ENCODE data around the gene GCSAML.

GCSAML gene

GRCh38 chr1:247574664-247575063, 25.7 kb downstream of the GCSAML start:
- DNase-seq (ENCODE audit: low read depth in 3 of 3), result no peak

DNA sequence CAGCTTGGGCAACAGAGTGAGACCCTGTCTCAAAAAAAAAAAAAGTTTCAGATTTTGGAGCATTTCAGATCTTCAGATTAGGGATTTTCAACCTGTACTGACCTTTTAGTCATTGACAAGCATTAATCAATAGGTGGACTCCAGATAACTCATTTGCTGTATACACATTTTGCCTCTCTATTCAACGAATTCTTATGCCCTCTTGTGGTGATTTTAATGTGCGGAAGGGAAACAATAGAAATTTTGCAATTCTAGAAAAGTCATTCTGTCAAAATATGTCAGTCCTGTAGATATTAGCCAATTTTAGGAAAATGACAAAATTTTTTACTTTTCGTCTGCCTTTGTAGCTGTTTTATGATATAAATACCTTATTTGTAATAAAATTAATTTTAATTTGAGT, 27.6 kb downstream of the GCSAML start:
- no peak for DNase-seq (ENCODE audit: low read depth in 3 of 3)

DNA sequence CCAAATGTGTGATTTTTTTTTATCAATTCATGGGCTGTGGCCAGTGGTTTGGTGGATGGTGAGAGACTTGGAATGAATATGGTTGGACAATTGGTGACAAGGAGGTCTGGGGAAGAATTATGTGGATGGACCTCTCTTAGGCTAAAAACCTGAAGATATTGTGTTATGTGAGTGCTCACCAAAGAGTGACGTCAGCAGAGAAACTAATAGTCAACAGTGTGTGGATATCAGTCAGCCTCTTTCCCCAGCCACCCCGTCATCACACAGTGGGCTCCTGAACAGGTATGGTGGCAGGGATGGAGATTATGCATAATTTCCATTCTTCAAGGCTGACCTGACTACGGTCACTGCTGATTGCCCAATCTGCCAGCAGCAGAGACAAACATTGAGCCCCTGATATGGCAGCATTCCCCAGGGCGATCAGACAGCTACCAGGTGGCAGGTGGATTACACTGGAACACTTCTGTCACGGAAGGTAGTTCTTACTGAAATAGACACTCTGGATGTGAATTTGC, 30.1 kb downstream of the GCSAML start:
- no peak for DNase-seq (ENCODE audit: low read depth in 3 of 3)

- no peak for DNase-seq (ENCODE audit: low read depth in 3 of 3)
Measured at GRCh38 chr1:247588060-247588459, 39.1 kb downstream of the GCSAML start, which contains the start of gene OR2G2. OR2G2 (plus strand) TSS chr1:247588360; CDS start chr1:247588360, 0 bp downstream.

GRCh38 chr1:247605286-247605685, 56.4 kb downstream of the GCSAML start, which contains the start of gene OR2G3:
OR2G3 (plus strand) TSS chr1:247605586; CDS start chr1:247605586, 0 bp downstream.
- DNase-seq (ENCODE audit: low read depth in 3 of 3), result no peak

DNA sequence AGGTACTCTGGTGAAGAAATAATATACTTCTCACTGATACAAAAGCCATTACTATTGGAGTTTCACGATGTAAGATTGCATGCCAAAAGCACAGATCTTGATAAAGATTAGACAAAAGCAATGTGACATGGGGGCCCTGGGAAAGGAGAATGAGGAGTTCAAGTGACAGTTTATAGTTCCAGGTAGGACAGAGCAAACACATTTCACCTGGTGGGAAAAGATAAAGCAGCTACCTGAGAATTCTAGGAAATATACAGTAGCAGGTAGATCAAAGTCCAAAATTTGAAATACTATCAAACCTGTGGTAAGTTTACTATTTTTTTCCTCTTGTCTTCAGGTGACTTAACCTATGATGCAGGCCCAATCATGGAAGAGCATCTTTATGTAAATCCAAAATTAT, 64.5 kb downstream of the GCSAML start:
- no peak for DNase-seq (ENCODE audit: low read depth in 3 of 3)

- no peak for DNase-seq (ENCODE audit: low read depth in 3 of 3)
Measured at GRCh38 chr1:247614625-247615024, 65.7 kb downstream of the GCSAML start.
